Esophagus muscularis mucosa (tissue), 4 donors: Measurements from ENCODE around the gene FOXR2.

Experiments
- EP300 ChIP-seq: sonication (generic); formaldehyde crosslinking; IDR thresholded peaks from one replicate; pipeline ENCODE4 v1.6.1; 2017; ENCODE audit warnings: antibody characterized with exemption
- POLR2A ChIP-seq: fragments of 450-650 bp; IDR thresholded peaks from one replicate; pipeline ENCODE4 v1.6.1; 2017; ENCODE audit warnings: antibody characterized with exemption, moderate library complexity, mild to moderate bottlenecking, low read depth
- POLR2AphosphoS5 ChIP-seq, 2 donors: sonication (generic); formaldehyde crosslinking; IDR thresholded peaks; one replicate each; pipeline ENCODE4 v1.6.1; 2017; ENCODE audit warnings: antibody characterized with exemption in 2 of 2
- TF ChIP-seq, protein P1 (sequence below), 3 experiments: fragments of 200-600 bp in 2 of 3; fragments of 450-650 bp in 1 of 3; sonication (generic) in 2 of 3; IDR thresholded peaks; one replicate each; pipeline ENCODE4 v1.5.1; 2017 to 2019; ENCODE audit warnings: antibody characterized with exemption in 3 of 3, mild to moderate bottlenecking in 2 of 3, moderate library complexity in 1 of 3

- TF ChIP-seq, protein P1, sequence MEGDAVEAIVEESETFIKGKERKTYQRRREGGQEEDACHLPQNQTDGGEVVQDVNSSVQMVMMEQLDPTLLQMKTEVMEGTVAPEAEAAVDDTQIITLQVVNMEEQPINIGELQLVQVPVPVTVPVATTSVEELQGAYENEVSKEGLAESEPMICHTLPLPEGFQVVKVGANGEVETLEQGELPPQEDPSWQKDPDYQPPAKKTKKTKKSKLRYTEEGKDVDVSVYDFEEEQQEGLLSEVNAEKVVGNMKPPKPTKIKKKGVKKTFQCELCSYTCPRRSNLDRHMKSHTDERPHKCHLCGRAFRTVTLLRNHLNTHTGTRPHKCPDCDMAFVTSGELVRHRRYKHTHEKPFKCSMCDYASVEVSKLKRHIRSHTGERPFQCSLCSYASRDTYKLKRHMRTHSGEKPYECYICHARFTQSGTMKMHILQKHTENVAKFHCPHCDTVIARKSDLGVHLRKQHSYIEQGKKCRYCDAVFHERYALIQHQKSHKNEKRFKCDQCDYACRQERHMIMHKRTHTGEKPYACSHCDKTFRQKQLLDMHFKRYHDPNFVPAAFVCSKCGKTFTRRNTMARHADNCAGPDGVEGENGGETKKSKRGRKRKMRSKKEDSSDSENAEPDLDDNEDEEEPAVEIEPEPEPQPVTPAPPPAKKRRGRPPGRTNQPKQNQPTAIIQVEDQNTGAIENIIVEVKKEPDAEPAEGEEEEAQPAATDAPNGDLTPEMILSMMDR (IDR thresholded peaks at IDR 0.05), result no peak
- TF ChIP-seq POLR2AphosphoS5 (IDR thresholded peaks at IDR 0.05), result no peak
- no peak for TF ChIP-seq POLR2A
- no peak for TF ChIP-seq EP300
Observed at GRCh38 chrX:55582447-55582846, 40.8 kb upstream of the FOXR2 start.
